Fibroblast of peridontal ligament (primary cell): Measurements from ENCODE around the gene MRPL54.

Experiments
- DNase-seq: peaks from one replicate; pipeline ENCODE4 v3.0.0-alpha.2; 2010; ENCODE audit errors: extremely low read depth

Gene MRPL54

GRCh38 chr19:3769494-3769893, 7.0 kb downstream of the MRPL54 start:
- DNase-seq: no peak

DNA sequence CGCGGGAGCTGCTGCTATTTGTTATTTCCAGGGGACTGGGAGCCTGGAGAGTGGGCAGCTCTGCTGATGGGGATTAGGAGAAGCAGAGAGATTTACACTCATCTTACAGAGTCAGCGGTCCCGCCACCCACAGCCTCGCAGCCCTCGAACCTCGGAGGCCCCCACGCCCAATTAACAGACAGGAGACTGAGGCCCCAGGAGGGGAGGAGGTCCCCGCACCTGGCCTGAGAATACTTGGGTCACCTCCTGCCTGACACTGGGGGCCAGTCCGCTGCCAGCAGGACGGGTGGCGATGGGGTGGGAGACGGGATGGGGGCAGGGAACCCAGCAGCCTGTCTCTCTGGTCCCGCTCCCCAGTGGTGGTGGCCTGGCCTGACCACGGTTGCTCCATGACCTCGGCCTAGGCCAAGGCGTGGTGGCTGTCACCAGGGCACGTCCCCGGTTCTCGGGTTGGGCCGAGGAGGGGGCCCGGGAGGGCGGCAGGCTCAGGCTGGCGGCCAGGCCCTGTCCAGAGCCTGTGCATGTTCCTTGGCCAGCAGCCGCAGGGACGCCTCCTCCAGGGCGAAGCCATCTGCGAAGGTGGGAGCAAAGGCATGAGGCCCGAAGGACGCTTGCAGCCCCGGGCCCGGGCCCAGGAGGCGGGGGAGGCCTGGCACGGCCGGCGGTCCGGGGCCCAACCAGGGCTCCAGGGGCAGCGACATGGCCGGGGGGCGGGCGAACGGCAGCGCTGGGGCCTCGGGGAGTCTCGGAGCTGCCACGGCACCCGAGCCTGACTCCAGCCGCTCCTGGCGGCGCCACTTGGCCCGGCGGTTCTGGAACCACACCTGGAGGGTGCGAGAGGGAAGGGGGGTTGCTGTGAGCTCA, 7.9 kb downstream of the MRPL54 start:
- no peak for DNase-seq

GRCh38 chr19:3771000-3771905, 8.8 kb downstream of the MRPL54 start:
- no peak for DNase-seq

- DNase-seq: no peak
These were observed 9.5 kb downstream of the MRPL54 start, which contains the start of gene RAX2 for GRCh38 chr19:3771906-3772455. RAX2 (minus strand) TSS chr19:3772228; CDS start chr19:3771742, 486 bp downstream.

- no peak for DNase-seq
These were observed 11.5 kb downstream of the MRPL54 start for GRCh38 chr19:3773814-3774515.

DNA sequence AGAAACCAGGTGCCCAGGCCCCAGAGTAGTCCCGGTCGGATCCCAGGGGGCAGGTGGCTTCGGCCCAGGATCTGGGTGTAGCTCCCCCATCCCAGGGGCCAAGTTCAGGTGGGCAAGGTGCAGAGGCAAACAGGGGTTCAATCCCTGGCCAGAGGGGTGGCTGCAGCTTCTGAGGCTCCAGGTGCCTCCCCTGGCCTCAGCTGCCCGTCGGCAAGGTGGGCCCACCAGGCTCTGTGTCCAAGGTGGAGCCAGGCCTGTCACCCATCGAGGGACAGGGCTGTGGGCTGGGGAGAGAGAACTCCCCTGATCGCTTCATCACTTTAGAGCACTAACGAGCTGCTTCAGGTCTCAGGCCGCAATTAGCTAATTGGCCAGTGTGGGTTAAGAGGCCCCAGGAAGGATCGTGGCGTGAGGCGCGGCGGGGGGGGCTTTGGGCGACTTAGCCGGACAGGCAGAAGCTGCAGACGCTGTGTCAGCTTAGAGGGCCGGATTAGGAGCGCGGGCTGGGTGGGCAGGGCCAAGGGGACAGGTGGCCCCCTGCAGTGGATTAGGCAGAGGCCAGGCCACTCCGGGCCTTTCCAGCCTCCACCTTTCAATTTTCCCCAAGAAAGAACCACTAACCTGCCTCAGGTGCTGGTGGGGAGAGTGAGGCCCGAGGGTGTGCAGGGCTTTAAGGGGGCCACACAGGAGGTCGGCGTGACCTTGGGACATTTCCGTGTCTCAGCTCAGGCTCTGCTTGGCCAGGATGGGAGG, 12.3 kb downstream of the MRPL54 start:
- DNase-seq: no peak

DNA sequence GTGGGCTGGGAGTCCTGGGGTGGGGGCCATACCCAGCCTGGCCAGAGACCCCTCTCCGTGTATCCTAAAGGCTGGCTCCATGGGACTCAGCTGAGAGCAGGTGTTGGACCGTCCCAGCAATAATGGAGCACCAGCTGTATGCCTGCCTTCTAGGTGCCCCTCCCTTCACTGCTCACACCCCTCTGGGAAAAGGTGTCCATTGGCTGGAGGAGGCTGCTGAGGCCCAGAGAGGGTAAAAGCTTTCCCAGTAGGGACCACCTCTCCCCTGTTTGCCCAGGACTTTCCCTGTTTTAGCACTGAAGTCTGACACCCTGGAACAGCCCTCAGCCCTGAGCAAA, 12.9 kb downstream of the MRPL54 start:
- no peak for DNase-seq

GRCh38 chr19:3775831-3776230, 13.3 kb downstream of the MRPL54 start:
- DNase-seq: no peak

DNA sequence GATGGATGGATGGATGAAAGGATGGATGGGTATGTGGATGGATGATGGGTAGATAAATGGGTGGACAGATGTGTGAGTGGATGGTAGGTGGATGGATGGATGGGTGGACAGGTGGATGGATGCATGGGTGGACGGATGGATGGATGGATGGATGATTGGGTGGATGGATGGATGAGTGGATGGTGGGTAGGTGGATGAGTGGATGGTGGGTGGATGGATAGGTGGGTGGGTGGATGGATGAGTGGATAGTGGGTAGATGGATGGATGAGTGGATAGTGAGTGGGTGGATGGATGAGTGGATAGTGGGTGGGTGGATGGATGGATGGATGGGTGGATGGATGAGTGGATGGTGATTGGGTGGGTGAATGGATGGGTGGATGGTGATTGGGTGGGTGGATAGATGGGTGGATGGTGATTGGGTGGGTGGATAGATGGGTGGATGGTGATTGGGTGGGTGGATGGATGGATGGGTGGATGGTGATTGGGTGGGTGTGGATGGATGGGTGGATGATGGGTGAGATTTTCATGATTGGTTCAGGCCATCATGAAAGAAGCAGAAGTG, 14.1 kb downstream of the MRPL54 start:
- no peak for DNase-seq

GRCh38 chr19:3778104-3778867, 15.8 kb downstream of the MRPL54 start:
- DNase-seq: no peak

DNA sequence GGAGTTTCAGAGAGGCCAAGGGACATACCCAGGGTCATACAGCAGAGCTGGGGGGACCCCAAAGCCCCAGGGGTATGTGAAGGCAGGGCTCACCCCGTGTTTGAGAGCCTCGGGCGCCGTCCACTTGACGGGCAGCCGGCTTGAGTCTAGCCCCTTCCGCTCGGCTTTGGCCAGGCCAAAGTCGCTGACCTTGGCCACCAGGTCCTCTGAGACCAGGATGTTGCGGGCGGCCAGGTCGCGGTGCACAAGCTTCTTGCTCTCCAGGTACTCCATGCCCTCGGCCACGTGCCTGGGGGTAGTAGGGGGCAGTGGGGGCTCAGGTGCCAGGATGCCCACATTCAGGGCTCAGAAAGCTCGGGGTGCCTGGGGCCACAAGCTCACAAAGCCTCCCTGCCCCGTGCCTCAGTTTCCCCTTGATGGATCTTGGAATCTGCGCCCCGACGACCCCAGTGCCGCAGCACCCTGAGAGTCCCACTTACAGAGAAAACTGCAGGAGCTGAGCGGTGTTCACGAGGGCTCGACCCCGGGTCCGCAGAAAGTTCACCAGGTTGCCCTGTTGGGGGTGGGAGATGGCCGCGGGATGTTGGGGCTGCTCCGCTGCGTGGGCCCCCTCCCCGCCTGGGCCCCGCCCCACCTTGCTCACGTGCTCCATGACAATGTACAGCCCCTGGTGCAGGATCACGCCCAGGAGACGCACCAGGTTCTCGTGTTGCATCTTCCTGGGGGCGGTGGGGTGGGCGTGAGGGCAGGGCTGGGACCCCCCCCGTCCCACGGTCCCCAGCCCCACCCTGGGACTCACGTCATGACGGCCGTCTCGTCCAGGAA, 16.6 kb downstream of the MRPL54 start:
- DNase-seq: no peak

DNA sequence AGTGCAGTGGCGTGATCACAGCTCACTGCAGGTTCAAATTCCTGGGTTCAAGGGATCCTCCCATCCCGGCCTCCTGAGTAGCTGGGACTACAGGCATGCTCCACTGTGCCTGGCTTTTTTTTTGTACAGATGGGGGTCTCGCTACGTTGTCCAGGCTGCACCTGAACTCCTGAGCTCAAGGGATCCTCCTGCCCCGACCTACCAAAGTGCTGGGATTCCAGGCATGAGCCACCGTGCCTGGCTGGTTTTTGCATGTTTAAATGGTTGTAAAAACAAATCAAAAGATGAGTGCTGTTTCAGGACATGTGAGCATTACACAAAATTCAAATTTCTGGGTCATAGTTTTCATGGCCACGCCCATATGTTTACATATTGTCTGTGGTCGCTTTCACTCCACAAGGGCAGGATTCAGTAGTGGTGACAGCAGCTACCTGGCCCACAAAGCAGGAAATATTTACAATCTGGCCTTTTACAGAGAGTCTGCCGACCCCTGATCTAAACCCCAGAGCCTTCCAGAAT, 18.4 kb downstream of the MRPL54 start:
- no peak for DNase-seq

DNA sequence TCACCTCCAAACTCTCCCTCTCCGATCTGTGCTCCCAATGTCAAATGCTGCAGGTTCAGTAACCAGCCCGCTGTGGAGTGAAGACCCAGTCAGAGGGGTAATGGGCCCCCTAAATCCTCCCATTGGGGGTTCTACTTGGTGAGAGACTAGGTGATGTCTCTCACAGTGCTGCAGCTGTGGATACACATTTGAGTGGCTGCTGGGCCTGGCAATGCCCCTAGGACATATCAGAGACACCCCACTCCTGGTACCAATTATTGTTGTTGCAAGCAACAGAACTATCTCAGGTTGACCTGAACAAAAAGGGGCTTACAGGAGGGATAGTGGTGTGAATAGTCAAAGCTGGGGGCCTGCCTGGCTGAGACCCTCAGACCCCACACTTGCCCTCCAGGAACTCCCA, 19.1 kb downstream of the MRPL54 start:
- DNase-seq: no peak

DNA sequence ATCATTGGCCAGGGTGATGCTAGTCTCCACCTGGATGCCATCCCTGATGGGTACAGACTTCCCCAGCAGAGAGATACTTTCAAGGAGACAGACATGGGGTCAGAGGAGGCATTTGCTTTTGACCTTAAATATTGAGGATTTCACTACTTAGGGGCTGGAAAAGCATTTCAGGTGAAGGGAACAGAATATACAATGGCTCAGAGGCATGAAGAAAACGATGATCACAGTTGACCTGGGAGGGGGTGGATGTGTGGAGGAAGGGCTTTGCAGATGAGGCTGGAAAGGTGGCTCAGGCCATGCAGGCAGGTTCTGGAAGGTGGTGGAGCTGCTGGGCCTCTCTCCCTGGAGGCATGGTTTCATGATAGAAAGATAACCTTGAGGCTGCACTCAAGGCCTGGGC, 19.8 kb downstream of the MRPL54 start:
- no peak for DNase-seq

DNA sequence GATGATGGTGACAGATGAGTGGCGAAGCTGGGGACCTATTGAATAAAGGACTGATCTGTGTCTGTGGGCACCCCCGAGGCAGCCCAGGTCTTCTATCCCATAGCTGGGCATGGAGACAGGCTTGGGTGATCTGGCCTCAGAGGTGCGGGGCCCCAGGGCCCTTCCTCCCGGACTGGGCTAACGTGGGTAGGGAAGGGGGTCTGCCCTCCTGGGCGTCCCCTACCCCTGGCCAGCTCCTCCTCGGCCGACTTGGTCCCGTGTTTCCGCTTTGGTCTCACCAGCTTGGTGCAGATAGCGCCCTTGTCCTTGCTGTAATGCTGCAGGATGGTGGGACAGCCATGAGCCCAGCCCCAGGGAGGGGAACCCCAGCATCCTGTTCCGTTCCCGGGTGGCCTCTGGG, 20.4 kb downstream of the MRPL54 start:
- no peak for DNase-seq

DNA sequence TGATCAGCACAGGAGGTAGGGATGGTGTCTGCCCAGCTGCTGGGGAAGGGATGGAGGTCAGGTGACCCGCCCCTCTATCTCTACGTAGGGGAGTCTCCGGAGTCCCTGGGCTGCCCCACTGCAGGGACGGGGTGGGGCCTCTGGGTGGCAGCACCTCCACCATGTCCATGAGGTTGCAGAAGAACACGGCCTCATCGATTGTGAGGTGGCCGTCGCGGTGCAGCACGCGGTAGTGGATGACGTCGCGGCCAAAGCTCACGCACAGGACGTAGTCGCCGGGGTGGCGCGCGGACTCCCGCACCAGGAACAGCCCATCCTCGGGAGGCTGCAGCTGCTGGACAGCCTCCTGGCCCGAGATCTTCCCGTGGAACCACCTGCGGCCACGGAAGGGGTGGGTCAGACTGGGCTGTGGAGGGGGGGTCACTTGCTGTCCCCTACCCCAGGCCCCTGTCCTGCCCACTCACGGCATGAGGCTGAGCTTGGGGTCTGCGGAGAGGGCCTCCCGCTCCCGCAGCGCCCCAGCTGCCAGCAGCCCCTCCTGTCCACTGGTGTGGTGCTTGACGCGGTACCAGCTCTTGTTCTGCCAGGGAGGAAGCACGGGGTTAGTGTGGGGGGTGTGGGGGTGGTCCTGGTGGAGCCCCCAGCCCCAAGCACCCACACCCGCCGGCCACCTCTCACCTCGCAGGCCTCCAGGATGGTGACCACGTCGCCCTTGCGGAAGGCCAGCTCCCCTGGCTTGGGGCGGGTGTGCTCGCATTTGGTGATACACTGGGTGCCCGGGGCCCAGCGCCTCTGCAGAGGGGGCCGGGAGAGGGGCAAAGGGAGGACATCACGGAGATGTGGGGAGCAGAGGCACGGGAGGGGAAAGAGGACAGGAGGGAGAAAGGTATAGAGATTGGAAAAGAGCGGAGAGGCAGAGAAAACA, 21.4 kb downstream of the MRPL54 start:
- no peak for DNase-seq

DNA sequence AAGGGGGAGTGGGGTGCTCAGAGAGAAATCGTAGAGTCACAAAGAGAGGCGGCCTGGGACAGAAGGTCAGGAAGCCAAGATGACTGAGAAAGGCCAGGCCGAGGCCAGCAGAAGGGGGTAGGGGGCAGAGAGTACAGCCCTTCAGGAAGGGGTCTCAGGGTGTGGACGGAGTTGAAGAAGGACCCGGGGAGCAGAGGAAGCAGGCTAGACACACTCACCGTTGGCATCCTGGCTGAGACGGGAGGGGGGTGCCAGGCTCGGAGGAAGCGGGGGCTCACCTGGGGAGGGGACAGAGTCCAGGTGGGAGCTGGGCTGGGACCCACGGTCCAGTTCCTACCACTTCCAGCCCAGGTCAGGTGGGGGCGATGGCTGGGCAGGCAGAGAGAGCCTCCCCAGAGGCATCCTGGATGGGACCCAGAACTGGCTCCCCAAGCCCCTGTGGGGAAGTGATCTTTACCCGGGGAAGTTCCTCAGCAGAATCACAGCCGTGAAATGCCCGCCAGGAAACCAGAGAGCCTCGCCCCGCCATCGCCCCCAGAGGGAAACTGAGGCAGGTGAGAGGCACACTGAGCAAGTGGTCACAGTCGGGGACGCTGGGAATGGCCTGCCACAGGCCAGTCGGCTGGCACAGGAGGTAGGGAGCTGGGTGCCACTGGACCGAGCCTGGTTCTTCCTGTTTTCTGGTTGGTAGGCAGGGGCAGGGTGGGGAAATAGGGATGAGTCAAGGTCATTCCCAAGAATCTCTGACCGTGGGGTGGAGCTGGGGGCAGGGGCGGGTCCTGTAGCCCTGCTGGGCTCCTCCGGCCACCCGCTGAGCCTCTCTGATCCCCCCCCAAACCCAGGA, 22.3 kb downstream of the MRPL54 start:
- DNase-seq: no peak
